ENCODE measurements around the gene CCNY.

CCNY gene

GRCh38 chr10:35341521-35341920 lies 5.2 kb downstream of the CCNY start:
- Histone ChIP-seq H3K27me3 (ENCODE audit: control insufficient read depth, low read length) (no peaks in the 10 kb centered on the region), H3F3A (ENCODE audit: control insufficient read depth, insufficient read depth) (no peaks in the 10 kb centered on the region; the same call in 1 of the 2 replicates), H3K36me3 (ENCODE audit: control insufficient read depth, low read length) (no peaks in the 10 kb centered on the region), H3K9me3 (ENCODE audit: control insufficient read depth, insufficient read depth, low read length) (no peaks in the 10 kb centered on the region), H3K79me2 (ENCODE audit: control insufficient read depth, low read length) (peaks cover 91% of the 10 kb centered on the region), H3K9me2 (replicated peaks; ENCODE audit: control insufficient read depth, low read length) (no peaks in the 10 kb centered on the region), H3K4me2 (ENCODE audit: low read length) (no peak overlapping the region), H3K27ac (ENCODE audit: low read depth, low read length) (no peak overlapping the region), H4K20me1 (ENCODE audit: control insufficient read depth, insufficient read depth, low read depth, low read length) (peaks cover 25% of the 10 kb centered on the region; the same call in 1 of the 2 replicates), H3K4me1 (ENCODE audit: control insufficient read depth, low read length) (peaks cover 25% of the 10 kb centered on the region), H3K4me3 (ENCODE audit: low read length) (no peak overlapping the region)
- no peak for TF ChIP-seq CTCF (IDR thresholded peaks at IDR 0.05; ENCODE audit: low read depth, low read length, poor library complexity, severe bottlenecking)
- no peak for TF ChIP-seq EZH2phosphoT487 (IDR thresholded peaks at IDR 0.05; ENCODE audit: borderline replicate concordance, low read length)

- Histone ChIP-seq H3K4me1 (ENCODE audit: control insufficient read depth, low read length) (peaks cover 29% of the 10 kb centered on the region), H4K20me1 (ENCODE audit: control insufficient read depth, insufficient read depth, low read depth, low read length) (peaks cover 27% of the 10 kb centered on the region; the same call in 1 of the 2 replicates), H3K79me2 (ENCODE audit: control insufficient read depth, low read length) (peaks cover 93% of the 10 kb centered on the region)
Observed at GRCh38 chr10:35342183-35342753, 6.0 kb downstream of the CCNY start.

GRCh38 chr10:35343739-35344138 lies 7.4 kb downstream of the CCNY start:
- TF ChIP-seq CTCF (IDR thresholded peaks at IDR 0.05; ENCODE audit: low read depth, low read length, poor library complexity, severe bottlenecking) (no peak), EZH2phosphoT487 (IDR thresholded peaks at IDR 0.05; ENCODE audit: borderline replicate concordance, low read length) (no peak)
- Histone ChIP-seq H3K4me2 (ENCODE audit: low read length) (no peak overlapping the region), H3F3A (ENCODE audit: control insufficient read depth, insufficient read depth) (no peaks in the 10 kb centered on the region; the same call in 1 of the 2 replicates), H3K4me1 (ENCODE audit: control insufficient read depth, low read length) (peaks cover 16% of the 10 kb centered on the region), H3K4me3 (ENCODE audit: low read length) (no peak overlapping the region), H3K79me2 (ENCODE audit: control insufficient read depth, low read length) (peaks cover 93% of the 10 kb centered on the region), H3K27me3 (ENCODE audit: control insufficient read depth, low read length) (no peaks in the 10 kb centered on the region), H3K36me3 (ENCODE audit: control insufficient read depth, low read length) (no peaks in the 10 kb centered on the region), H3K27ac (ENCODE audit: low read depth, low read length) (no peak overlapping the region), H4K20me1 (ENCODE audit: control insufficient read depth, insufficient read depth, low read depth, low read length) (peaks cover 30% of the 10 kb centered on the region; the same call in 1 of the 2 replicates), H3K9me3 (ENCODE audit: control insufficient read depth, insufficient read depth, low read length) (no peaks in the 10 kb centered on the region), H3K9me2 (replicated peaks; ENCODE audit: control insufficient read depth, low read length) (no peaks in the 10 kb centered on the region)

More at GRCh38 chr10:35342183-35342753, 6.0 kb downstream of the CCNY start:
- Histone ChIP-seq H3K4me2 (ENCODE audit: low read length) (no peak overlapping the region), H3K27me3 (ENCODE audit: control insufficient read depth, low read length) (no peaks in the 10 kb centered on the region), H3K9me3 (ENCODE audit: control insufficient read depth, insufficient read depth, low read length) (no peaks in the 10 kb centered on the region), H3F3A (ENCODE audit: control insufficient read depth, insufficient read depth) (no peaks in the 10 kb centered on the region; the same call in 1 of the 2 replicates), H3K27ac (ENCODE audit: low read depth, low read length) (no peak overlapping the region), H3K4me3 (ENCODE audit: low read length) (no peak overlapping the region), H3K9me2 (replicated peaks; ENCODE audit: control insufficient read depth, low read length) (no peaks in the 10 kb centered on the region), H3K36me3 (ENCODE audit: control insufficient read depth, low read length) (no peaks in the 10 kb centered on the region)
- TF ChIP-seq EZH2phosphoT487 (IDR thresholded peaks at IDR 0.05; ENCODE audit: borderline replicate concordance, low read length) (no peak), CTCF (IDR thresholded peaks at IDR 0.05; ENCODE audit: low read depth, low read length, poor library complexity, severe bottlenecking) (no peak)

Data from DOHH2 (cell line).